Liver (tissue), 3 donors: ENCODE results near the gene TPM4.

Source experiments
- CTCF ChIP-seq: fragments of 150-350 bp; IDR thresholded peaks from 2 replicates; pipeline ENCODE4 v1.5.1; 2017; ENCODE audit warnings: improper control_type of control experiment, low read depth, low read length; ENCODE audit not compliant: missing input control
- EGR1 ChIP-seq, 2 donors: IDR thresholded peaks; 2 replicates each; pipeline ENCODE4 v1.6.1; 2016 to 2018; ENCODE audit warnings: antibody characterized with exemption in 2 of 2, low read depth in 2 of 2
- HNF4G ChIP-seq: IDR thresholded peaks from 2 replicates; pipeline ENCODE4 v1.6.1; 2016; ENCODE audit warnings: antibody characterized with exemption
- MAX ChIP-seq: IDR thresholded peaks from 2 replicates; pipeline ENCODE4 v1.6.1; 2016; ENCODE audit warnings: antibody characterized with exemption
- donor health status: healthy.
- donor health status: healthy.

GRCh38 chr19:16098821-16099220, 22.5 kb downstream of the TPM4 start:
- TF ChIP-seq HNF4G (no peak), MAX (no peak), CTCF (no peak), EGR1 (IDR thresholded peaks at IDR 0.05; ENCODE audit: low read depth in 2 of 2) (no peak)
